ENCODE results near the gene KSR2.

DNA sequence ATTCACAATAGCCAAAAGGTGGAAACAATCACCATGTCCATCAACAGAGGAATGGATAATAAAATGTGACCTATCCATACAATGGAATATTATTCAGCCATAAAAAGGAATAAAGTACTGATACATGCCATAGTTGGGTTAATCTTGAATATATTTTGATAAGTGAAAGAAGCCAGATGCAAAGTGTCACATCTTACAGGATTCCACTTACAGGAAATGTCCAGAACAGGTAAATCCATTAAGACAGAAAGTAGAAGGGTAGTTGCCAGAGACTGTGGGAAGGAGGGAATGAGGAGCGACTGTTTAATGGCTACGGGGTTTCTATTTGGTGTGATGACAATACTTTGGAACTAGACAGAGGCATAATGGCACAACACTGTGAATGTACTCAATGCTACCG, 171.6 kb downstream of the KSR2 start:
- TF ChIP-seq CTCF (IDR thresholded peaks at IDR 0.05 in 4 of 5, conservative IDR thresholded peaks at IDR 0.05 in 1 of 5) (no peak), POLR2A (IDR thresholded peaks at IDR 0.05) (no peak)

All from gastrocnemius medialis (tissue), 4 donors.